ENCODE results near the gene RPL7L1.

DNA sequence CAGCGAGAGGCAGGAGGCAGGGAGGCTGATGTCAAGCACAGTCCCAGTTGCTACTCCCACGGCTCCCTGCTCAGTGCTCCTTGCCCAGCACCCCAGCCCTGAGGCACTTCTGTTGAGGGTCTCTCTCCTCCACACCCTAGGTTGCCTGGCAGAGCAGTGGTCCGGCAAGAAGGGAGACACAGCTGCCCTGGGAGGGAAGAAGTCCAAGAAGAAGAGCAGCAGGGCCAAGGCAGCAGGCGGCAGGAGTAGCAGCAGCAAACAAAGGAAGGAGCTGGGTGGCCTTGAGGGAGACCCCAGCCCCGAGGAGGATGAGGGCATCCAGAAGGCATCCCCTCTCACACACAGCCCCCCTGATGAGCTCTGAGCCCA is 59.0 kb downstream of the RPL7L1 start:
- TF ChIP-seq, protein P1, sequence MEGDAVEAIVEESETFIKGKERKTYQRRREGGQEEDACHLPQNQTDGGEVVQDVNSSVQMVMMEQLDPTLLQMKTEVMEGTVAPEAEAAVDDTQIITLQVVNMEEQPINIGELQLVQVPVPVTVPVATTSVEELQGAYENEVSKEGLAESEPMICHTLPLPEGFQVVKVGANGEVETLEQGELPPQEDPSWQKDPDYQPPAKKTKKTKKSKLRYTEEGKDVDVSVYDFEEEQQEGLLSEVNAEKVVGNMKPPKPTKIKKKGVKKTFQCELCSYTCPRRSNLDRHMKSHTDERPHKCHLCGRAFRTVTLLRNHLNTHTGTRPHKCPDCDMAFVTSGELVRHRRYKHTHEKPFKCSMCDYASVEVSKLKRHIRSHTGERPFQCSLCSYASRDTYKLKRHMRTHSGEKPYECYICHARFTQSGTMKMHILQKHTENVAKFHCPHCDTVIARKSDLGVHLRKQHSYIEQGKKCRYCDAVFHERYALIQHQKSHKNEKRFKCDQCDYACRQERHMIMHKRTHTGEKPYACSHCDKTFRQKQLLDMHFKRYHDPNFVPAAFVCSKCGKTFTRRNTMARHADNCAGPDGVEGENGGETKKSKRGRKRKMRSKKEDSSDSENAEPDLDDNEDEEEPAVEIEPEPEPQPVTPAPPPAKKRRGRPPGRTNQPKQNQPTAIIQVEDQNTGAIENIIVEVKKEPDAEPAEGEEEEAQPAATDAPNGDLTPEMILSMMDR (conservative IDR thresholded peaks at IDR 0.05; ENCODE audit: low read depth, low read length), result no peak
- TF ChIP-seq POLR2A (IDR thresholded peaks at IDR 0.05; ENCODE audit: low read depth, low read length) (no peak), RFX5 (IDR thresholded peaks at IDR 0.05; ENCODE audit: low read depth, low read length) (no peak), CEBPB (IDR thresholded peaks at IDR 0.05; ENCODE audit: low read depth, low read length) (no peak), BHLHE40 (IDR thresholded peaks at IDR 0.05; ENCODE audit: low read depth, low read length) (no peak), MAFK (IDR thresholded peaks at IDR 0.05; ENCODE audit: low read depth, low read length) (no peak), RCOR1 (IDR thresholded peaks at IDR 0.05; ENCODE audit: insufficient replicate concordance, low read length) (no peak), CHD1 (IDR thresholded peaks at IDR 0.05; ENCODE audit: low read depth, low read length) (no peak), MAZ (IDR thresholded peaks at IDR 0.05; ENCODE audit: borderline replicate concordance, low read depth, low read length) (no peak), RAD21 (IDR thresholded peaks at IDR 0.05; ENCODE audit: low read length) (no peak)
